GM23248 (cell line): ENCODE results near the gene CD58.

Experiments
- EZH2 ChIP-seq: fragments of 200-600 bp; sonication (generic); IDR thresholded peaks from 2 replicates; pipeline ENCODE4 v1.6.1; 2018; ENCODE audit warnings: antibody characterized with exemption, mild to moderate bottlenecking; ENCODE audit not compliant: insufficient read depth, poor library complexity, severe bottlenecking
- EZH2phosphoT487 ChIP-seq: fragments of 200-600 bp; sonication (generic); IDR thresholded peaks from 2 replicates; pipeline ENCODE4 v1.6.1; 2018; ENCODE audit warnings: antibody characterized with exemption, moderate library complexity, mild to moderate bottlenecking, low read depth; ENCODE audit not compliant: insufficient read depth

DNA sequence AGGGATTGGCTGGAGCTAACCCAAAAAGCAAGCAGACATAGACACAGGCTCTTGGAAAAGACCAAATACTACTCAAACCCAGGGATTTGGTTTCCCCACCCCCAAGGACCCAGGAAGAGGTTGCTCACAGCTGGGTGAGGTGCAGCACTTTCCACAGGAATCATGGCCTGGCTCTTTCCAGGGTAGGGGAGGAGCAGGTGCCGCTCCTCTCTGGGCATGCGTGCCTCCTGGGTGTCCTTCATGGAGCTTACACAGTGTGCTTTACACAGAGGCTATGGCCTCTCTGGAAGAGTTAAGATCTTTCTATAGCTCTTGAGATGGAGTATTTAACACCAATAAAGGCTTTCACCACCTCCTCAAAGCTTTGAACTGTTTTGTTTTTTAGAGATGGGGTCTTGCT, 88.3 kb downstream of the CD58 start:
- TF ChIP-seq EZH2phosphoT487 (no peak), EZH2 (no peak)
